ENCODE measurements around the gene TACC2.

DNA sequence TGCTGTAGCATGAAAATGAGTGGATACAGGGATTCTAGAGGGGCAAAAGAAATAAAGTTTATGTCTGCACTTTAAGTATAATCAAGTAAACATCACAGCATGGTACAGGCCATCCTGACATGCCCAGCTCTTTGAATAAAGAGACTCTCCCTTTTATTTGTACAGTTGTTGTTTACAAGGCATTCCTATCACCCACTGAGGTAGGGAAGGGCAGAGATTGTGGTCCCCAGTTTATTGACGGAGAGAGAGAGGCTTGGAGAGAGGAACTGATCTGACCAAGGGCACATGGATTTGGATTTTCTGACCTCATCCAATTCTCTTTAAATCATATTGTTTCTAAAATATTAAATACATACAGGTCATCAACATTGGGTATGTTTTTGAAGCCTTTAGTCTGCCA lies 53.9 kb downstream of the TACC2 start:
- TF ChIP-seq, protein P1, sequence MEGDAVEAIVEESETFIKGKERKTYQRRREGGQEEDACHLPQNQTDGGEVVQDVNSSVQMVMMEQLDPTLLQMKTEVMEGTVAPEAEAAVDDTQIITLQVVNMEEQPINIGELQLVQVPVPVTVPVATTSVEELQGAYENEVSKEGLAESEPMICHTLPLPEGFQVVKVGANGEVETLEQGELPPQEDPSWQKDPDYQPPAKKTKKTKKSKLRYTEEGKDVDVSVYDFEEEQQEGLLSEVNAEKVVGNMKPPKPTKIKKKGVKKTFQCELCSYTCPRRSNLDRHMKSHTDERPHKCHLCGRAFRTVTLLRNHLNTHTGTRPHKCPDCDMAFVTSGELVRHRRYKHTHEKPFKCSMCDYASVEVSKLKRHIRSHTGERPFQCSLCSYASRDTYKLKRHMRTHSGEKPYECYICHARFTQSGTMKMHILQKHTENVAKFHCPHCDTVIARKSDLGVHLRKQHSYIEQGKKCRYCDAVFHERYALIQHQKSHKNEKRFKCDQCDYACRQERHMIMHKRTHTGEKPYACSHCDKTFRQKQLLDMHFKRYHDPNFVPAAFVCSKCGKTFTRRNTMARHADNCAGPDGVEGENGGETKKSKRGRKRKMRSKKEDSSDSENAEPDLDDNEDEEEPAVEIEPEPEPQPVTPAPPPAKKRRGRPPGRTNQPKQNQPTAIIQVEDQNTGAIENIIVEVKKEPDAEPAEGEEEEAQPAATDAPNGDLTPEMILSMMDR (conservative IDR thresholded peaks at IDR 0.05): no peak
- no peak for TF ChIP-seq EZH2 (IDR thresholded peaks at IDR 0.05; ENCODE audit: low read depth)
